Astrocyte of the cerebellum (primary cell): ENCODE data around the gene LHFPL3.

Source experiments
- DNase-seq: peaks from one replicate; pipeline ENCODE4 v3.0.0-alpha.2; 2011; ENCODE audit warnings: low read depth
- H3K4me3 ChIP-seq: 2 replicates; pipeline ENCODE4 v1.5.1; 2011; ENCODE audit warnings: mild to moderate bottlenecking, low read depth, low read length, moderate library complexity
- in situ Hi-C: cut with HindIII; loops from 2 replicates; pipeline ENCODE4 v1.10.0; 2017; ENCODE audit warnings: low sequenced_read_pairs
- TF ChIP-seq, protein P1 (sequence below): IDR thresholded peaks from 2 replicates; pipeline ENCODE4 v1.5.1; 2012; ENCODE audit warnings: low read length, low read depth, moderate library complexity, mild to moderate bottlenecking; ENCODE audit errors: missing control alignments

Gene LHFPL3

DNA sequence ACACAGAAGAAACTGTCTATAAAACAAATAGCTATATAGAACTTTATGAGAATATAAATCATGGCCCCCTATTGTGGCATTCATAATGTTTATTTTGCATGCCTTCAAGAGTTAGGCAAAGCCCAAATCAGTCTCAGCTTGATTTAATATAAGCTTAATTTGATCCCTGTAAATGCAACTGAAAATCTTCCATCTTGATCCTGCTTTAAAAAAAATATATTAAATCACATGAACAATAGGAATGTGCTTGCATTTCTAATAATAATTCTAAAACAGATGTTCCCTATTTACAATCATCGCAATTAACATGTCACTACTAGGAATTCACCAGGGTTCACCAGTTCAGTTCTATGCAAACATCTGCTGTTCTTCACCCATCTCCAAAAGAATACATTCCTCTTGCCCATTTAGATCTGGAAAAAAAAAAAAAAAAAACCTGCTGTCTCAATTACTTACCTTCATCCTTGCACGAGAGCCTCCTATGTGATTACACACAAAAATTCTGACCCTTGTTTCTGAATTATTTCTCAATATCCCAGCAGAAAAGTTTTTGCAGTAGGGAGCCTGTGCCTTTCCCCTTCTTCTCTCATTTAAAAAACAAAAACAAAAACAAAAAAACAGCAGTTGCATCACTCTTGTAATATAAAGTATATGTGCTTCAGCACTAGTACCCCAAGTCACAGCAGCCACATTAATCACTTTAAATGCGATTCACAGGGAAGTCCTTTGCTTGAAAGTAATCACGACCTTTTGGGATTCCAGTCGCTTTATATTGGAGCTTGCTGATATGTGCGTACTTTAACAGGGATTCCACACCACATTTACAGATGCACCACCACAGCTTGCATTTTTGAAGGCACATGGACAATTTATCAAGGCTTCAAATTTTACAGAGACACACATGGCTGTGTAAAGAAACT, 490.8 kb downstream of the LHFPL3 start:
- in situ Hi-C loops: no loop called here
- H3K4me3 ChIP-seq: no peak overlapping the region
- DNase-seq: no peak
- TF ChIP-seq, protein P1, sequence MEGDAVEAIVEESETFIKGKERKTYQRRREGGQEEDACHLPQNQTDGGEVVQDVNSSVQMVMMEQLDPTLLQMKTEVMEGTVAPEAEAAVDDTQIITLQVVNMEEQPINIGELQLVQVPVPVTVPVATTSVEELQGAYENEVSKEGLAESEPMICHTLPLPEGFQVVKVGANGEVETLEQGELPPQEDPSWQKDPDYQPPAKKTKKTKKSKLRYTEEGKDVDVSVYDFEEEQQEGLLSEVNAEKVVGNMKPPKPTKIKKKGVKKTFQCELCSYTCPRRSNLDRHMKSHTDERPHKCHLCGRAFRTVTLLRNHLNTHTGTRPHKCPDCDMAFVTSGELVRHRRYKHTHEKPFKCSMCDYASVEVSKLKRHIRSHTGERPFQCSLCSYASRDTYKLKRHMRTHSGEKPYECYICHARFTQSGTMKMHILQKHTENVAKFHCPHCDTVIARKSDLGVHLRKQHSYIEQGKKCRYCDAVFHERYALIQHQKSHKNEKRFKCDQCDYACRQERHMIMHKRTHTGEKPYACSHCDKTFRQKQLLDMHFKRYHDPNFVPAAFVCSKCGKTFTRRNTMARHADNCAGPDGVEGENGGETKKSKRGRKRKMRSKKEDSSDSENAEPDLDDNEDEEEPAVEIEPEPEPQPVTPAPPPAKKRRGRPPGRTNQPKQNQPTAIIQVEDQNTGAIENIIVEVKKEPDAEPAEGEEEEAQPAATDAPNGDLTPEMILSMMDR: no peak

DNA sequence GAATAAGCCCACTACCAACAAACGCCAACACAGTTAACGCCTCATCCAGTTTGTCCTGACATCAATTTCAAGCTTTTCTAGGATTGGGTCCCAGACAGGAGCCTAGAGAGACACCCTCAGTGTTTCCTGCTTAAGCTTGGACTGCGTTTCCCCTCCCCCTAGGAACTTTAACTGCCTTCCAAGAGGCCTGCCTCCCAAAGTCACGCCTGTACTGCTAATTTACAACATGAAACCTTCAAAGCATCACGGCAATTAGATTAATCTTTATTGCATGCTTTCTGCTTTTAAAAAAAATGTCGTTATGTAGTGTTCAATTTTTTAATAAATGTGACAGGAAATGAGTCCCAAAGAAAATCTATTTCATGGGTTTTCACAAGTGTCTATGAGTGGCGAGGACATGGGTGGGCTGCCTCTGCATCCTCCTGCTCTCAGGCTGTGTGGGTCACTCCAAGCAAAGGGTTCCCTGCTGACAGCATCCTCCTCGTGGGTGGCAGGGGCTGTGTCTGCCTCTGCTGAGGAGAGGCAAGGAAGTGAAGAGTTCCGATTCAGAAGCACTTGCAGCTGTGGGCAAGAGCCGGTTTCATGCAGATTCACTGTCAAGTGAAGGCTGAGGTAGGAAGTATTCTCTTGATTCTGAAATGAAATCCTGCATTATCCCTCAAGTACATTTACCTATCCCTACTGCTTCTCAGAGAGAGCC, 492.6 kb downstream of the LHFPL3 start:
- in situ Hi-C loops: no loop called here
- no peak overlapping the region for H3K4me3 ChIP-seq
- TF ChIP-seq, protein P1: no peak
- DNase-seq: no peak

DNA sequence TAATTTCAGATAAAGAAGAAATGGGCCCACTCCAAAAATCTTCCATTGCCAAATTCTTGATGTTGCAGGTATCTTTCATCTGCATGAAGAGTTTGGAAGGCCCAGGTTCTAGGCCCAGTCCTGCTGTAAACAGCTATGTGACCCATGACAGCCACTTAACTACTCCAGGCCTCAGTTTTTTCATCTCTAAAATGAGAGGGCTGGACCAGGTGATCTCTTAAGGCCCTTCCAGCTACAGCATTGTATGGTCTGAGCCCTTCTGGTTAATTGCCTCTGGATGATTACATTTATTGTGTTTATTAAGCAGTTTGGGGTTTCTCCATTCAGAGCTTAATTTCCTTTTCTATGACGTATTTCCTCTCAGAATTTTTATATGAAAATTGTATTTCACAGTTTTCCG, 494.8 kb downstream of the LHFPL3 start:
- in situ Hi-C loops: no loop called here
- DNase-seq: no peak
- H3K4me3 ChIP-seq: no peak overlapping the region
- TF ChIP-seq, protein P1: no peak

DNA sequence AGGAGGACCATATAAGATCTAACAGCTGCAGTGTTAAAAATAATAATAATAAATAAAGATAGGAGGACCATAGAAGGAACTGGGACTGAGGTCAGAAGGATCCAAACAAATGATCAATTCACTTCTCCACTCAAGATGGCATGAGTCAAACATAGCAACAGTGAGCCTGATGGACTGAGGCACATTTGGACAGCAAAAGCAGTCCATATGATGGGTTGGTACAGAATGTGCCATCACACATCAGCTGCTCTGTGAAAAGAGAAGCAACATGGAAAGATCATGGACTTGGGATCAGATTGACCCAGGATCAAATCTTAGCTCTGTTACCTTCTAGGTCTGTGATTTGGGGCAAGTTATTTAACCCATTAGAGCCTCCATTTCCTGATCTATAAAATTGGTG, 496.7 kb downstream of the LHFPL3 start:
- in situ Hi-C loops: no loop called here
- TF ChIP-seq, protein P1: no peak
- DNase-seq: no peak
- no peak overlapping the region for H3K4me3 ChIP-seq

DNA sequence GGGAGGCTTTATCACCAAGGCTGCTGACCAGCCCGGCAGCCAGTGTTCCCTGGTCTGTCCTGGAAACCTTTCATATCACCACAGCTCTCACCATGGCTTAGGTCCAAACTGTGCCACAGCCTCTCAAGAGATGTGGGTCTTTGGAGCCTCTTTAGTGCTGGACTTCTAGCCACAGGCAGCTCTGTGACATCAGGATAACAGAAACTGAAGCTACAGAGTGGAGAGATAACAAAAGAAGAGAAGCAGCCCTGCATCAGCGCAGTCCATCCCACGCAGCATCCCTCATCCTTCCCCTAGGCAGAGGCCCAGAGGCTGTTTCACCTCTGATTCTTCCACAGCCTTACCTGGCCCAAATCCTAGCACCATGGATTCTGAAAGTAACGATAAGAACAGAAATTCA, 497.7 kb downstream of the LHFPL3 start:
- TF ChIP-seq, protein P1: no peak
- H3K4me3 ChIP-seq: no peak overlapping the region
- DNase-seq: no peak
- in situ Hi-C loops: no loop called here

DNA sequence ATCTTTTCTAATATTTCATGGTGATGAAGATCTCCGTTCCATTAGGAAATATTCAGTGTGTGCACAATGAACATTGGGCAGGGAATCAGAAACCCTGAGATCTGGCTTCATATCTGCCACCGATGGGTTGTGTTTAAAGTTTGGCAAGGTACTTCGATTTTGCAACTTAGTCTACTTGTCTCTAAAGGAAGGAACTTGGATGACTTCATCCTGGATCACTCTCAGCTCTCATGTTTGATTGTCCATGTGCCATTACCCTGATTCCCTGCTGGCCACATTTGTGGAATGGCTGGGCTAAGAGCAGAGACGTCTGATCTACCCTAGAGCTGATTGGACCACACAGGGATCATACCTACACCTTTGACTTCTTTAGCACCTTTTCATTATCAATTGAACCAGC, 508.6 kb downstream of the LHFPL3 start:
- in situ Hi-C loops: no loop called here
- no peak overlapping the region for H3K4me3 ChIP-seq
- DNase-seq: no peak
- TF ChIP-seq, protein P1: no peak
